Left forelimb (tissue), 1 donor: ENCODE data around the gene JADE2.

ENCODE experiments used
- DNase-seq: peaks from one replicate; pipeline ENCODE4 v3.0.0-alpha.2; 2018; ENCODE audit warnings: low spot score

JADE2 gene

DNA sequence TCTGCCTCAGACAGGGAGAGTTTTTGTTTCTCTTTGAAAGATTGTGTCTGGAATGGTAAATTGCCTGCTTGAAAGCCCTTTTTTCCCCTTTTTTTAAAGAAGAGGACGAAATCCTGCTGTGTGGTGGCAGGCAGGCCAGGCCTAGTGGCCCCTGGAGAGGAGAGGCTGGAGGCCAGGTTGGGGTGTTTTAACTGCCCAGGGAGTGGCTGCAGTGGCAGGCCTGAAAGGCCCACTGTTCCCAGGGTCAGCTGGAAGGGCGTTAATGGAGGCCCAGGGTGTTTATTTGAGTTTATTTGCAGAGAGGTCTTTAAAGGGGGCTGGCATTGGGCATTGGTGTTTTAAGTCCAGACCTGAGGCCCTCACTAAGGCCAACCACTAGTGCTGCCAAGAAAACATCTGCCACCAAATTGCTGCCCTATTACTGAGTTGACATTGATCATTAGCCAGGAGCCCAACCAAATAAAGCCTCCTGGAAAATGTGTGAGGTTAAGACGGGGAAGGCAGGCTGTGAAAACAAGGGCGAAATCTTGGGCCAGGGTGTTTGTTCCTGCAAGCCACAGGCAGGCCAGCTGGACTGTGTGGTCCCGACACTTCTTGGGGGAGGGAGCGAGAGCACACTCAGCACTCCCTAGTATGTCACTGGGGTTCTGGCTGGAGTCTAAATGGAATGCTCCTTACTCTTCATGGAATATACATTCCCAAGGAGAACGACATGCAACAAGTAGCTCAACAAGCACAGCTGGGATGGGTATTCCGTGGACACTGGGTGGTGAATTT lies 5.0 kb downstream of the JADE2 start:
- DNase-seq = no peak

DNA sequence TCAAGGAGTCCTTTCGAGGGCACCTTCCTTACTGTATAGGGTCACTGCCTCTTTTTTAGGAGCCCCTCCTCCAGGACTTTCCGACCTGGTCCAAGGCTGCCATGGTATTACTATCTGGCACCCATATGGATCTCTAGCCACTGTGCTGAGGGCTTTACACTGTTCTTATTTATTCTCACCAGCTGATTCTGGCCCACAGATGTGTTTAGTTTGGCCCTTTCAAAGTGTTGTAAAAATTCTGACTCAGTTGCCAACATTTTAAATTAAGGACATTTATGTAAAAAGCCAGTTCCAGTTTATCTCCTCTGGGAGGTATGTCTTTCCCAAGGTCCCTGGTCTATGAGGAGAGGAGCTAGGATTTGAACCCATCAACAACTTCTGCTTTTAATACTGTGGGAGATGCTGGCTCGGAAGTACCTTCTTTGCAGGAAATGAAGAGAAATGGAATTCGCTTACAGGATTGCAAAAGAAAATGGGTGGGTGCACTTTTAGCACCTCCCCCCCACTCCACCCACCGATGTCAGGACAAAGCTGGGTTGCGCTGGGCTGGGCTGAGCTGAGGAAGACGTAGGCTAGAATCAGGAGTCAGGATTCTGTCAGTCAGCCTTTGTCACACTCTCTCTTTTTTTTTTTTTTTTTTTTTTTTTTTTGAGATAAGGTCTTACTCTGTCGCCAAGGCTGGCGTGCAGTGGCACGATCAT lies 7.8 kb downstream of the JADE2 start:
- DNase-seq = no peak

DNA sequence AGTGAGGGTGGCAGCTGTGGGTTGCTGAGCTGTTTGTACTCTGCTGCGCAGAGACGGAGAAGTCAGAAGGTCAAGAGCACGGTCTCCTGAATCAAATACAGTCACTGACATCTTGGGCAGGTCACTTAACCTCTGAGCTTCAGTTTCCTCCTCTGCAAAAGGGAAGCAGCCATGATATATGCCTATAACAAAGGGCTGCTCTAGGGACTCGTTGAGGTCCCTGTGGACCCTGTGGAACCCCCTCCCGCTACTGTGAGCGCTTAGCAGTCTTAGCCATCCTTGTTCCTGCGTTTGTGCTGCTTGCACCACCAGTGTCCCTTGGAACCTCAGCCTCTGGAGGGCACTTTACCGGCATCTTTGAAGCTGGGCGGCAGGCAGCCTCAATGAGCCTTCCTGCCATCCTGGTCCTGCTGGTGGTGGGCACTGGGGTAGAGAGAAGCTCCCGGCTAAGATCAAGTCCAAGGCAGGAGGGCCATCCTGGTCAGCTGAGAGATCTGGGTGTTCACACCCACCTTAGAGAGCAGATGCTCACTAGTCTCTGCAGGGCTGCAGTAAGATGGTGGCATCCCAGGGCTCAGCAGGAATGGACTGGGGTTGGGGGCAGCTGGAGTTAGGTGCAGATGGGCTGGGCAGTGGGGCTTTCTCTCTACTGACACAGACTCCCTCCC lies 8.7 kb downstream of the JADE2 start:
- no peak for DNase-seq

DNA sequence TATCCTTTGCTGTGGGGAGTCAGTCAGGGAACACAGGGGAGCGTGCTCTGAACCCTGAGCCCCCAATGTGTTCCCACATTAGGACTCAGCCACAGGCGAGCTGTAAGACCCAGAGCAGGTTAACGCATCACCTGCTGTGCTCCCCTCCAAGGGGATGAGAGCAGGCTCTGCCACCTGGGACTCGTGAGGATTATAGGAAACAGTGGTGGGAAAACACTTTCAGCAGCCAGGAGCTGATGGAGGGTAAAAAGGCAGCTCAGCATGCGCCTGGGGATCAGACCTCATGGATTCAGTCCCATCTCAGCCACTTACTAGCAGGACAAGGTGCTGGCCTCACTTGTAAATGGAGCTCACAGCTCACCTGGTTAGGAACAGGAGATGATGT lies 9.2 kb downstream of the JADE2 start:
- no peak for DNase-seq

DNA sequence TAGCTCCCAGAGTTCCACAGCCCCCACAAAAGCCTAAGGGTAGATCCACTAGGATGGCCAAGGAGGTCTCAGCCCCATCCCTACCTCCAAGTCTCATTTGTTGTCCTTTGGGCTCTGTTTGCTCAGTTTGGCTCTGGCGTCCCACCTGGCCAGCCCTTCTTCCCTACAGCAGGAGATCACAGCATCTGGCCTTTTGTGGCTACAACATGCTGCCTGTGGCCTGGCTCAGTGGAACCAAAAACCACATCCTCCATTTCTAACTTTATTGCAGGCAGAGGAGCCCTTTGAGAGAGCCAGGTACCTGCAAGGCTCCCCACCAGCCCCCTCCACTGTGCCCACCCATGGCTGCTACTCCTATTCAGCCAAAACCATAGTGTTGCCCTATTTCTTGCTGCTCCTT lies 11.4 kb downstream of the JADE2 start:
- DNase-seq = no peak

DNA sequence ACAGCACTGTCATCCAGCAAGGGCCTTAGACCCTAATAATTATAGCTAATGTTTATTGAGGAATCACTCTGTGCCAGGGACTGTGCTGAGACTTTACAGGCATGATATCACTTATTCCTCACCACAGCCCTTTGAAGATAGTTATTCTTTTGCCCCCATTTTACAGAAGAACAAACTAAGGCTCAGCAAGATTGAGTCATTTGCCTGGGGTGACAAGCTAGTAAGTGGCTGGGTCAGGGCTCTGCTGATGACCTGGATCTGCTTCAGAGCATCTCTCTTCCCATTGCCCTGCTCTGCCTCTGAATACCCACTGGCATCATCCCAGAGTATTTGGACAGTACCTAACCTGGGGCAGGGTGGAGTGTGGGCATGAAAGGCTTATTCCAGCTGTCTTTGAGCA lies 11.8 kb downstream of the JADE2 start:
- DNase-seq = no peak

DNA sequence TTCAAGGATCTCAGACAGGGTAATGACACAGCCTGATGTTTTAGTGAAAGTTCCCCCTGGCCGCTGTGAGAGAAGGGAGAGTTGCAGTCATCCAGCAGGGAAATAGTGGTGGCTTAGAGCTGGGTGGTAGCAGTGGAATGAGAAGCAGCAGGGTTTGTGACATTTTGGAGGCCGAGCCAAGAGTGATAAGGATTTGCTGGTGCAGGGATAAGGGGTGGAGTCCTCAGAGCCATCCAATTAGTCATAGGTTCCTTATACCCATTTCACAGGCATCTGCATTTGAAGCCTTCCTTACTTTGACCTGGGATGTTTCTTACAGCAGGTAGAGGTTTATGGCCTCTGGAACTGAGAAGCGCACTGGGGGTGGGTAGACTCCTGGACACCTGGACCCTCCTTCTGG lies 12.8 kb downstream of the JADE2 start:
- no peak for DNase-seq

DNA sequence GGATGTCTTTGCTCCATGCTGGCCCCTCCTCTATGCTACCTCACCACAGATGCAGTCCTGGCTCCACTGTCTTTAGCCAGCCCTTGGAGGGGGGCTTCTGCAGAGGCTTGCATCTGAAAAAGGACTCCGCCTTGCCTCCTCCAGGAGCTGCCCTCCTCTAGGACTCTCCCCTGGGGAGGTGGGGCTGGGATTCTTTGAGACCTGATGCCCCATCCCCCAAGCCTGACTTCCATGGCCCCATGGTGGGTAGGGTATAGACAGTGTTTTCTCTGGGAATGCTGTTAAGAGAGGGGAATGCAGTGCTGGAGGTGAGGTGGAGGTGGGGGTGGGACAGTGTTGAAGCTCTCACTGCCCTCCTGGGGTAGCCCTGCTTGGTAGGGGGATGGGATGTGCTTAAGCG lies 14.3 kb downstream of the JADE2 start:
- no peak for DNase-seq

DNA sequence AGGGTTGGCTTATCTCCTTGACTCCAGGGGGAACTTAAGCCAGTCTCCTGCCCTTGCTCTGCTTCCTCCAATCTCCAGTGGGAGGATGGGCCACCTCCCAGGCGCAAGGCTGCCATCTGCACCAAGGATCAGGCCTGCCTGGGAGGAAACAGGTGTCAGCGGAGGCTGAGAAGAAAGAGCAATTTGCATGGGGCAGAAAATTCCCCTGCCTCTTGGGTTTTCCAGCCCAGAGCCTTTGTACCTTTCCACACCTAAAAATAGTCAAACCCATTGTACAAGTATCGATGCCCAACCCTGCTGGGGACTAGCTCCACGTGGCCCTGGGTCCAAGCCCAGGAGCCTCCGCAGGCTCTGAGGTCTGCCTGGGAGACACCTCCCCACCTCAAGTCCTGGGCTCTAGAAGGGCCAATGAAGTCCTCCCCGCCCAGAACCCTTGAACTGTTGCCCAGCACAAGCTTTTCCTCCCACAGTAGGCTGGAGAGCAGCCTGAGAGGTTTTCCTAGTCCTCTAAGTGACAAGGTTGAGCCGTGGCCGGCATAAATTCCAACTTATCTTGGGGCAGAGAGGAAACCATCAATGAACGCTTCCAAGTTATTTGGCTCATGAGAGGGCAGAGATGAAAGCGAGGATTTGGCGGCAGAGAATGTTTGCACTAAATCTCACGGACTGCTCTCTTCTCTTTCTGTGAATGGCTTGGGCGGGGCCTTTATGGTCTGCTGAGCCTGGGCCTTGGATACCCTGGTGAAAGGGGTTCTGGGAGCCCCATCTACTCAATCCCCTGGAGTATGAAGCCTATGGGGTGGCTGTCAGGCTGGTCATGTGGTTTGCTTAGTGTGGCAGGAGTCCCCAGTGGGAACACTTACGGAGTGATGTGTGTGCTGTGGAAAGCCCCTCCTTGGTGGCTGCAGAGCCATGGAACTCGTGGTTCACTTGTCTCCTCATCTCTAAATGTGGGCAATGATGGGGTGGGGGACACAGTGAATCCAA lies 15.6 kb downstream of the JADE2 start:
- DNase-seq = no peak

DNA sequence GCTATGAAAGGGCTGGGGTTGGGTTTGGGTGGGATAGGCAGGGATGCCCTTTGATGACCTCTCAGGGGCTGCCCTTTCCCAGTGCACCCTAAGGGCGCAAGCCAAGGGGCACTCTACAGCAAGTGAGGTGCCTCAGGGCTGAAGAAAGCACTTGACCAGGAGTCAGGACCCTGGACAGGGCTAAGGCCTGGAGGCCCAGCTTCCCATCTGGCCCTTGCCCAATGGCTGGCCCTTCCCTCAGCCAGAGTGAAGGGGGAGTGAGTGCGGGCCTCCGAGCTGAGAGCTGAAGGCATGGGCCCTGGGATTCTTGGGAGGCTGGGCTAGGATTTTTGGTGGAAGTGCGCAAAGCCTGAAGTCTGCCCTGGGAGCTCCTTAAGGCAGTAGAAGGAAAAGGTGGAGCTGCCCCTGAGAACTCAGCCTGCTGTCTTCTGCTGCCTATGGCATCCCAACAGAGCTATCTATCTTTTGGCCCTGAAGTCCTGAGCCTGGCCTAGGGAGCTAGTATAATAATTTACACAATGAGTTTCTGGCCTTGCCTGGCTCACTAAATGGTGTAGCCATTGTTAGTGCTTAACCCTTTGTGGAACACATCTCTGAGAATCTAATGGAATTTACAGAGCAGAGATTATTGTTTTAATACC lies 16.4 kb downstream of the JADE2 start:
- DNase-seq = peak; percentile 82

DNA sequence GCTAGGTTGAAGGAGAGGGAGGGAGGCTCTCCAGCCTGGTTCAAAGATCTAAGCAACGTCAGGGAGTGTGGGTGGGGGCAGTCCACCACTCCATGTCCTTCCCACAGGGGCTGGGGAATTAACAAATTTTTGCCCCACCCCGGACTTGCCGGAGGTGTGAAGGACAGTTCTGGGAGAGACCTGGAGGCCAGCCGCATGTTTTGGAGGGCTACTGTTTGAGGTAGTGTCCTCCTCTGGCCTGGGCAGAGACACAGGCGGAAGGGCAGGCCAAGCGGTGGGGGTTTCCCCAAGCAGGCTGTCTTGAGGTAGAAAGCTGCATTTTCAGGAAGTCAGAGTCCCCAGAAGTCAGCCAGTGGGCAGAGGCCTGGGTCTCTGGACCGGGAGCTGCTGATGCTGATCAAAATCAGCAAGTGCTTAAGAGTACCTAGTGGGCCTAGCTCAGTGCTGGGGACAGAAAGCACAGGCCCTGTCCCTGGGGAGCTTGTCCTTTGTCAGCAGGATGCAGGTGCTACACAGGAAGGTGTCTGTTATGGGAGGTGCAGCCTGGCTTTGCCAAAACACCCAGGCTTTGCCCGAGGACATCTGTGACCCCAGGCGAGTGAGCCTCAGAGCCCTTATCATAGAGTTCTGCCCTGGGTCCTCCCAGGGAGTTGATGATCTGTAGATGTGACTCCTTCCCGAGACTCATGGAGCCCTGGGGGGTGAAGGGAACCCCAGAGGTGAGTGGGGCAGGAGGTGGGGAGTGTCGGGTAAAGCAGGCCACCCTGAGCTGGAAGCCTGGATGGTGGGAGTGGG lies 18.5 kb downstream of the JADE2 start:
- DNase-seq = no peak

DNA sequence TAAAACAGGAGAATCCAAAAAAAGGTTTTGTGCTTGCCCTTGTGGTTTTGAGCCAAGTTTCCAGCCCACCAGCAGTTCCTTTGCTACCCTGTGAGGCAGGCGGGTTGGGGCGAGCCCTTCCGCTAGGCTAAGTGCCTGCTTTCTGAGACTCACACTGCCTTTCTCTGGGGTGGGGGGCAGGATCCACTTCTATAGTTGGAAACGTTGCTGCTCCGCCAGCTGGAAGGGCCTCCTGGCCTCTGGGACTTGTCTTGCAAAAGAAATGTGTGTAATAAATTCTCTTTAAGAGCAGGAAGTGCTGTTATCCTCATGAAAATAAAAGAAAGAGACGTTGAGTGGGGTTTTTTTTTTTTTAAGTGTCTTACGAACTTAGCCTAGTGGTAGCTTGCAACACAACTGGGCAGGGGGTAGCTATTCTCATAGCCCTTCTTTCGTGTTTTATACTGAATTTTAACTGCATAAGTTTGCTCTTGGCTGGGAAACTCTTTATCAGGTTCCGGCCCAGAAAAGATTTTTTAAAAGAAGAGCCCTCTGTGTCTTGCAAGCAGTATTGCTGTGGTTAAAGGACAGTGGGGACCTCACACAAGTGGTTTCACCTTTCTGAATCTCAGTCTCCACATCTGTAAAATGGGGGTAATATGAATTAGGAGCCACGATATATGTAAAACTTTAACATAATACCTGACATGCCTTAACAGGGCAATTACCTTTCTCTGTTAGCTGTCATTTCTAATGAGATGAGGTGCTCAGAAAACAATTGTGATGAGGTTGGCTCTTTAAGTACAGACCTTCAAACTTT lies 19.8 kb downstream of the JADE2 start:
- DNase-seq = peak; percentile 77

DNA sequence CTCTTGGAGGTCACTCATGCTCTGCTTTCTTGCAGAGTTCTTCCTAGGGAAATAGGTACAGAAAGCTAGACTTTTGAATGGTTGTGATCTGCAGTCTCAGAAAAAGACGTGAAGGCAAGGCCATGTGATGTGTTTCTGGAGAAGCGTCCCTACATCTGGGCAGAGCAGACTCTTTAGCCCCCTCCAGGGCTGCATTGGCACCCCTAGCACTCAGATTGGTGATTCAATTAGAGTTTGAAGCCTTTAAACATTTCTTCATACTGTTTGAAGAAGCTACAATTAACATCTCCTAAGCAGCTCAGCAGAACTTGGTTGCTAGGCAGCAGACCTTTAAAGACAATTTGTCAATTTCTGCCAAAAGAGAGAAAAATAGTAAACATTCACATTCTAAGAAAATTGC lies 21.6 kb downstream of the JADE2 start:
- no peak for DNase-seq

DNA sequence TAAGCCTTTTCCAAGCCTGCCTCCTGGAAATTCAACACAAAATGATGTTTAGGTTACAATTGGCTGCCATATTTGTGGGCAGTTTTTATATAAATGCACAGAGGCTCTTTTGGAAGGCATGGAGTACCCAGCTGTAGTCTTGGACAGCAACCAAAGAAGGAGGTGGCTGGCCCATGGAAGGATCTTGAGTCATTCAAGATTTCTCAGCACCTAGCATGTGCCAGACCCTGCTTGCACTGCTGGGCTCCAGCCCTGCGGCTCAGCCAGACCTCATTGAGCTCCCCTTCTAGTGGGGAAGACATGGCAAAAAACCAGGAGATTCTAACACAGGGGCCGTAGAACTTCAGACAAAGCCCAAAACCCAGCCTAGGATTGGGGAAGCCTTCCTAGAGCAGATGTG lies 22.1 kb downstream of the JADE2 start:
- no peak for DNase-seq

DNA sequence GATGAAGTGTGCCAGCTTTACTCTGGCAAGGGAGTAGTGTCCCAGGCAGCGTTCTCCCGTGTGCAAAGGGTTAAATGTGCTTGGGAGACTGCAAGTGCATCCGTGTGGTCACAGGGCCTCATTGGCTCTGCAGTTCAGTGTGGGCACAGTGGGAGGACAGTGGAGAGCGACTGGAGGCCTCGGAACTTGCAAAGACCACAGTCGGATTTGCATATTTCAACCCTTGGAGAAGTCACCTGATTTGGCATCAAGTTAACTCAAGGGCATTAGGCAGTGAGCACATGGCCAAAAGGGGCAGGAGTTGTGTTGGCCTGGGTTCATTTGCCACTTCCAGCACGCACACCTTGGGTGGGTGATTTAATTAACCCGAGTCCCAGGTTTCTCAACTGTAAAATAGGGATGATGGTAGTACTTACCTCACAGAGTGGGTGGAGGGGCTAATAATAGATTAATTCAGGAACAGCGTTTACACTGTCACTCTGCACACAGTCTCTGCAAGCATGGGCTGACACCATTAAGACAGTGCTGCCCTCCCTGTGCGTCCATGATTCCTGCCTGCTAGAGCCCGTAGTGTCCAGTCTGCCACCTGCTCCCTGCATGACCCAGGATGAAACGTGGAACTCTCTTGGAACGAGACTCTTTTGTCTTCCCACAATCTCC lies 22.7 kb downstream of the JADE2 start:
- no peak for DNase-seq

DNA sequence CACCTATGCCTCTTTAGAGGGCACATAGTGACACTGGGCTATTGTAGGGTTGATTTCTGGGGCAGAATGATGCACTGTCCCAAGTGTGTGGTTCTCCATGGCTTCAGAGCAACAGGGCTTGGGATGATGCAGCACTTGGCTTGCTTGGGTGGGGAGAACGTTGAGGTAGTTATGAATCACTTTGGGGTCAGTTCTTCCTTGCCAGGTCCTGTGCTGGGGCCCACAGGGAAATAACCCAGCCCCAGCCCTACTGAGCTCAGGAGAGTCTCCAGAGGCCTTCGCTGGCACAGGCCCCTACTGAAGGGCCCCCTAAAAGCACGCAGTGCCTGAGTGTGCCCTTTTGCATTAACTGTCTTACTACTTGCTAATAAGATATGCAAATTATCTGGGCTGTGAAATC lies 24.2 kb downstream of the JADE2 start:
- no peak for DNase-seq

DNA sequence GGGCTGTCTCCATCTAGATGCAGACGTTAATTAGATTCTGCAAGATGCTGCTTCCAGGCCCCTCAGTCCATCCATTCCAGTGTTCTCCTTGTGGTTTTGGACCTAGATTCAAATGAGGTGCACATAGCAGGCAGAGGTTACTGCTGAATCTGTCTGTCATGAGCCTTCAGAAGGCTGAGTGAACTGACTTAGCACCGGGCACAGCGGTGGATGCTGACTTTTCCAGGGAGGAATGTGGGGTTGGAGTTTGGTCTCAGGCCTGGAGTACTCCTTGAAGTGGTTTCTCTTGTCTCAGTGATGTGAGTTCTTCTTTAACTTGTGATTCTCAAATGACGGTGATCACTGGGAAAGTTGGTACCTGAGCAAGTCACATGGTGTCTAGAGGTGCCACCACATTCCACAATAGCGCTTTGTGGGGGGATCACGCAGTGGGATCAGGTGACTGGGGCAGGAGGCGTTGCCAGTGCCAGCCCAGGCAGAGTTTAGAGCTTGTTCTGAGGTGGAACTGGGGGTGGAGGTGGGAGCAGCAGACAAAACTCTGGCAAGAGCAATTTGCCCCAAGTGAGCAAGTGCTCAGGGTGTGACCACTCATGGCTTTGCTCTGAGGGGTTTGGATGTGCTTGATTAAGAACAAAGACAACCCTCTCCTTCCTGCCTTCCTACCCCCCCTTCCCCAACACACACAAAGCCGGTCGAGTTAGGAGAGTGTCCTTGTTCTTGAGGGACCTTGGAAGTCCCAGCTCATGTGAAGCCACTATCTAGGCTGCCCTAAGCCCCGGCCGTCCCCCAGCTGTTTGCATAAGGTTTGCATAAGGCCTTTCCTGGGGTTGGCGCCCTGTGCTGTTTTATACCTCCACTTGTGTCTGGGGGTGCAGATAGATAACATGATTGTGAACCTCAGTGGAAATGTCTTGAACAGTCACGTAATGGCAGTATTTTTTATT lies 25.1 kb downstream of the JADE2 start:
- DNase-seq = no peak

DNA sequence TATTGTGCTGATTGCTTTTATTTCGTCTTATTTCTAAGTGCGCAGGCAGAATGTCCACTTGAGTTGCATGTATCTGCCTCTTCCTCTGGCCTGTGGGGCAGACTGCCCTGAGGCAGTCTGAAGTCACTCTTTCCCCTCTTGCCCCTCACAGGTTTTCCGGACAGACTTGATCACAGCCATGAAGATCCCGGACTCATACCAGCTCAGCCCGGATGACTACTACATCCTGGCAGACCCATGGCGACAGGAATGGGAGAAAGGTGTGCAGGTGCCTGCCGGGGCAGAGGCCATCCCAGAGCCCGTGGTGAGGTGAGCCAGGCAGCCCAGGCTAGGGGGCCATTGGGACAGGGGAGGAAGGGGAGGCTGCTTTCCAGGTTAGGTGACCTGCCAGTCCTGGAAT lies 26.4 kb downstream of the JADE2 start:
- no peak for DNase-seq
